ENCODE results near the gene SIRPA. TPM values are rescaled to one million over a fixed set of nuclear protein-coding genes. Genes with fewer than 3 reads are reported as not detected.

The SIRPA gene
- total and polyA plus RNA-seq, 2 of the 4 experiments (the other 2 are of a cell fraction): 9.9 to 40.2 TPM

- intact Hi-C loops (cut with micrococcal nuclease) (no loop called here), dilution Hi-C loops (cut with HindIII; ENCODE audit: low sequenced_read_pairs, unreplicated experiment) (no loop called here), in situ Hi-C loops (cut with MboI; ENCODE audit: low sequenced_read_pairs) (no loop called here)
- no peak overlapping the region for H3K18ac ChIP-seq (ENCODE audit: low read depth, low read length)
- no peak overlapping the region for H4K5ac ChIP-seq (ENCODE audit: low read depth, low read length)
- H4K91ac ChIP-seq (ENCODE audit: insufficient read depth, low read depth, low read length): no peak overlapping the region
- ATAC-seq (ENCODE audit: low read depth) (no peak), DNase-seq (no peak)
- H3K4me2 ChIP-seq (ENCODE audit: low read depth, low read length): no peak overlapping the region
- H2AFZ ChIP-seq (replicated peaks; ENCODE audit: low read length, poor library complexity): no peak overlapping the region
- H2BK120ac ChIP-seq (ENCODE audit: low read depth, low read length): no peak overlapping the region
- H3K27ac ChIP-seq (ENCODE audit: insufficient read depth, low read length): no peak overlapping the region
- no peak overlapping the region for H2BK5ac ChIP-seq (ENCODE audit: low read depth, low read length, poor library complexity, severe bottlenecking)
- H4K20me1 ChIP-seq (ENCODE audit: insufficient read depth, low read length): no peaks in the 10 kb centered on the region
- no peak overlapping the region for H3K56ac ChIP-seq (ENCODE audit: extremely low read depth, insufficient read depth, low read length)
- H3K36me3 ChIP-seq (ENCODE audit: control insufficient read depth, insufficient read depth, low read length): no peaks in the 10 kb centered on the region
- TF ChIP-seq CHD1 (IDR thresholded peaks at IDR 0.05; ENCODE audit: low read depth, low read length) (no peak), RCOR1 (IDR thresholded peaks at IDR 0.05; ENCODE audit: insufficient replicate concordance, low read length) (no peak), MAZ (IDR thresholded peaks at IDR 0.05; ENCODE audit: borderline replicate concordance, low read depth, low read length) (no peak), RAD21 (IDR thresholded peaks at IDR 0.05; ENCODE audit: low read length) (no peak)
- no peaks in the 10 kb centered on the region; the same call in 1 of the 2 replicates for H3K4me1 ChIP-seq (ENCODE audit: control insufficient read depth, insufficient read depth, low read length)
- H3K23ac ChIP-seq (ENCODE audit: low read depth, low read length): no peak overlapping the region
- no peak overlapping the region for H3K4ac ChIP-seq (ENCODE audit: low read depth, low read length)
- H2AK5ac ChIP-seq (ENCODE audit: low read depth, low read length): no peak overlapping the region
- no CpG with 5 or more reads among the region's 7 CpGs for WGBS, 2 experiments (ENCODE audit: extremely low coverage in 2 of 2, insufficient read length in 1 of 2)
- no peak overlapping the region for H2BK15ac ChIP-seq (ENCODE audit: low read depth, low read length)
- no peaks in the 10 kb centered on the region for H3K79me1 ChIP-seq (ENCODE audit: low read depth in 1 of 2, low read length in 2 of 2)
- BruUV-seq (replicated peaks): no TSS peak
- CTCF ChIA-PET: interaction anchor here (0.6 to 0.9 kb wide), 2 partner anchors 350 to 1024 kb away, joined by 3 to 7 read pairs; no protein-coding TSS in a partner anchor
- H3K27me3 ChIP-seq (ENCODE audit: control insufficient read depth, insufficient read depth, low read length): peaks cover 18% of the 10 kb centered on the region
- POLR2A ChIA-PET (ENCODE audit: unreplicated experiment): no interaction called here
- H3K4me3 ChIP-seq (ENCODE audit: insufficient read depth, low read depth, low read length): no peak overlapping the region
- H3K14ac ChIP-seq (replicated peaks; ENCODE audit: low read depth, low read length): no peak overlapping the region
- H2AK9ac ChIP-seq (replicated peaks; ENCODE audit: low read depth, low read length, poor library complexity): no peak overlapping the region
- peaks cover 3% of the 10 kb centered on the region; the same call in 1 of the 2 replicates for H3K9me3 ChIP-seq (ENCODE audit: control insufficient read depth, insufficient read depth, low read length)
- H2BK20ac ChIP-seq (ENCODE audit: low read depth, low read length): no peak overlapping the region
- H4K8ac ChIP-seq (ENCODE audit: low read depth in 2 of 2, low read length in 2 of 2): no peak overlapping the region
- no peak overlapping the region for H3K9ac ChIP-seq (ENCODE audit: low read depth, low read length)
- H3K9me1 ChIP-seq (ENCODE audit: insufficient read depth, low read length): no peaks in the 10 kb centered on the region
Measured at GRCh38 chr20:1853473-1853872, 41.7 kb upstream of the SIRPA start.
